Hepatocyte (in vitro differentiated cells): ENCODE results near the gene ZEB2. TPM values are rescaled to one million over a fixed set of nuclear protein-coding genes. Genes with fewer than 3 reads are reported as not detected.

Experiments used
- DNase-seq: peaks from one replicate; pipeline ENCODE4 v3.0.0-alpha.2; 2016; ENCODE audit warnings: low spot score
- H2AFZ ChIP-seq: fragments of 200-600 bp; sonication (generic); 2 replicates; pipeline ENCODE4 v1.6.0; 2016; ENCODE audit warnings: antibody characterized with exemption, mild to moderate bottlenecking
- H3K27ac ChIP-seq: fragments of 200-600 bp; sonication (generic); 2 replicates; pipeline ENCODE4 v1.5.1; 2016; ENCODE audit warnings: mild to moderate bottlenecking
- H3K27me3 ChIP-seq: fragments of 200-600 bp; sonication (generic); 2 replicates; pipeline ENCODE4 v1.6.1; 2016
- H3K36me3 ChIP-seq: fragments of 200-600 bp; sonication (generic); replicated peaks from 2 replicates; pipeline ENCODE4 v1.5.1; 2016; ENCODE audit warnings: low read depth; ENCODE audit not compliant: insufficient read depth
- H3K4me1 ChIP-seq: fragments of 200-600 bp; sonication (generic); 2 replicates; pipeline ENCODE4 v1.5.1; 2016; ENCODE audit warnings: mild to moderate bottlenecking, moderate library complexity; ENCODE audit not compliant: insufficient read depth
- H3K4me2 ChIP-seq: fragments of 200-600 bp; sonication (generic); 2 replicates; pipeline ENCODE4 v1.6.0; 2016
- H3K4me3 ChIP-seq: fragments of 200-600 bp; sonication (generic); 2 replicates; pipeline ENCODE4 v1.5.1; 2016; ENCODE audit warnings: mild to moderate bottlenecking
- H3K79me2 ChIP-seq: fragments of 200-600 bp; sonication (generic); 2 replicates; pipeline ENCODE4 v1.6.0; 2017; ENCODE audit warnings: mild to moderate bottlenecking
- H3K9me2 ChIP-seq: fragments of 200-600 bp; sonication (generic); replicated peaks from 2 replicates; pipeline ENCODE4 v1.6.0; 2017; ENCODE audit warnings: mild to moderate bottlenecking; ENCODE audit not compliant: insufficient read depth
- H3K9me3 ChIP-seq: fragments of 200-600 bp; sonication (generic); 2 replicates; pipeline ENCODE4 v1.5.1; 2016; ENCODE audit warnings: low read depth, mild to moderate bottlenecking
- H4K20me1 ChIP-seq: fragments of 200-600 bp; sonication (generic); 2 replicates; pipeline ENCODE4 v1.6.0; 2016; ENCODE audit warnings: mild to moderate bottlenecking; ENCODE audit not compliant: insufficient read depth, poor library complexity, severe bottlenecking
- CTCF ChIP-seq: fragments of 200-600 bp; sonication (generic); IDR thresholded peaks from 2 replicates; pipeline ENCODE4 v1.5.1; 2016; ENCODE audit warnings: antibody characterized with exemption, mild to moderate bottlenecking; ENCODE audit not compliant: poor library complexity
- EZH2 ChIP-seq: fragments of 200-600 bp; sonication (generic); IDR thresholded peaks from 2 replicates; pipeline ENCODE4 v1.6.1; 2016; ENCODE audit warnings: antibody characterized with exemption, mild to moderate bottlenecking, borderline replicate concordance
- EZH2phosphoT487 ChIP-seq: fragments of 200-600 bp; sonication (generic); IDR thresholded peaks from one replicate; pipeline ENCODE4 v1.6.1; 2018; ENCODE audit warnings: antibody characterized with exemption, mild to moderate bottlenecking, low read depth, moderate library complexity; ENCODE audit not compliant: unreplicated experiment, severe bottlenecking
- WGBS: methylation state at CpG from one replicate; pipeline ENCODE4 v1.1.6; 2016; ENCODE audit warnings: low lambda C conversion rate; ENCODE audit errors: missing lambda C conversion rate; 5-methylcytosine and 5-hydroxymethylcytosine counted together
- polyA plus RNA-seq: library from polyadenylated mRNA; unstranded; fragments of >200 nt; fragmentation: Nextera tagmentation; extraction: Ambion mirVana; gene quantifications from 2 replicates; pipeline ENCODE4 v1.2.1, GENCODE V29; 2016
- total RNA-seq: library from RNA; depleted of rRNA; stranded (reverse); fragments of >200 nt; gene quantifications from 2 replicates; pipeline ENCODE4 v1.2.3, GENCODE V29; 2014

Gene ZEB2
- total and polyA plus RNA-seq, 2 experiments from 2014 or later = 17.8 to 35.5 TPM

- DNase-seq = no peak
- Histone ChIP-seq H3K27ac (no peak overlapping the region), H3K27me3 (peaks cover 90% of the 10 kb centered on the region), H3K4me3 (no peak overlapping the region), H3K4me2 (no peak overlapping the region), H3K79me2 (peaks cover 34% of the 10 kb centered on the region), H4K20me1 (peaks cover 10% of the 10 kb centered on the region), H3K9me2 (no peaks in the 10 kb centered on the region), H3K36me3 (no peaks in the 10 kb centered on the region), H2AFZ (no peak overlapping the region), H3K9me3 (no peaks in the 10 kb centered on the region), H3K4me1 (peaks cover 6% of the 10 kb centered on the region)
- no peak for TF ChIP-seq EZH2
- no peak for TF ChIP-seq CTCF
- no peak for TF ChIP-seq EZH2phosphoT487
- WGBS = 58% methylated on average over 3 of the region's 3 CpGs
Observed at GRCh38 chr2:144470816-144471215, 49.1 kb downstream of the ZEB2 start.

- Histone ChIP-seq H3K27ac (no peak overlapping the region), H3K4me1 (peaks cover 6% of the 10 kb centered on the region), H3K9me2 (no peaks in the 10 kb centered on the region), H3K4me2 (no peak overlapping the region), H3K9me3 (no peaks in the 10 kb centered on the region), H2AFZ (no peak overlapping the region), H4K20me1 (peaks cover 10% of the 10 kb centered on the region), H3K36me3 (no peaks in the 10 kb centered on the region), H3K27me3 (peaks cover 94% of the 10 kb centered on the region), H3K79me2 (peaks cover 34% of the 10 kb centered on the region), H3K4me3 (no peak overlapping the region)
- whole genome bisulfite sequencing = 42% methylated on average over 1 of the region's 1 CpG
- no peak for DNase-seq
- TF ChIP-seq EZH2phosphoT487 = no peak
Observed at GRCh38 chr2:144470334-144470733, 49.6 kb downstream of the ZEB2 start.

GRCh38 chr2:144469798-144470197, 50.1 kb downstream of the ZEB2 start:
- Histone ChIP-seq H3K9me3 (no peaks in the 10 kb centered on the region), H3K79me2 (peaks cover 36% of the 10 kb centered on the region), H3K9me2 (no peaks in the 10 kb centered on the region), H2AFZ (no peak overlapping the region), H3K36me3 (no peaks in the 10 kb centered on the region), H3K4me3 (no peak overlapping the region), H3K4me1 (peaks cover 6% of the 10 kb centered on the region), H4K20me1 (peaks cover 15% of the 10 kb centered on the region), H3K4me2 (no peak overlapping the region), H3K27ac (no peak overlapping the region), H3K27me3 (peaks cover 95% of the 10 kb centered on the region)
- TF ChIP-seq EZH2 (no peak), CTCF (no peak), EZH2phosphoT487 (no peak)
- 52% methylated on average over 2 of the region's 2 CpGs for WGBS
- DNase-seq = no peak

- WGBS = 78% methylated on average over 4 of the region's 4 CpGs
Observed at GRCh38 chr2:144468823-144469595, 50.9 kb downstream of the ZEB2 start.

More at GRCh38 chr2:144468823-144469595, 50.9 kb downstream of the ZEB2 start:
- Histone ChIP-seq H3K9me3 (no peaks in the 10 kb centered on the region), H3K4me1 (peaks cover 6% of the 10 kb centered on the region), H3K27ac (no peak overlapping the region), H4K20me1 (peaks cover 19% of the 10 kb centered on the region), H3K36me3 (no peaks in the 10 kb centered on the region), H2AFZ (no peak overlapping the region), H3K4me2 (no peak overlapping the region), H3K9me2 (no peaks in the 10 kb centered on the region), H3K27me3 (peaks cover 87% of the 10 kb centered on the region), H3K4me3 (no peak overlapping the region), H3K79me2 (peaks cover 36% of the 10 kb centered on the region)
- no peak for DNase-seq
- no peak for TF ChIP-seq EZH2phosphoT487
- TF ChIP-seq EZH2 = no peak
- TF ChIP-seq CTCF = no peak
